NT2/D1 (cell line): Measurements from ENCODE around the gene FTCD.

Source experiments
- YY1 ChIP-seq: IDR thresholded peaks from 2 replicates; pipeline ENCODE4 v1.6.1; 2011; ENCODE audit not compliant: insufficient read length, insufficient read depth
- ZNF274 ChIP-seq: IDR thresholded peaks from 2 replicates; pipeline ENCODE4 v1.6.1; 2011; ENCODE audit warnings: mild to moderate bottlenecking, low read depth, low read length

DNA sequence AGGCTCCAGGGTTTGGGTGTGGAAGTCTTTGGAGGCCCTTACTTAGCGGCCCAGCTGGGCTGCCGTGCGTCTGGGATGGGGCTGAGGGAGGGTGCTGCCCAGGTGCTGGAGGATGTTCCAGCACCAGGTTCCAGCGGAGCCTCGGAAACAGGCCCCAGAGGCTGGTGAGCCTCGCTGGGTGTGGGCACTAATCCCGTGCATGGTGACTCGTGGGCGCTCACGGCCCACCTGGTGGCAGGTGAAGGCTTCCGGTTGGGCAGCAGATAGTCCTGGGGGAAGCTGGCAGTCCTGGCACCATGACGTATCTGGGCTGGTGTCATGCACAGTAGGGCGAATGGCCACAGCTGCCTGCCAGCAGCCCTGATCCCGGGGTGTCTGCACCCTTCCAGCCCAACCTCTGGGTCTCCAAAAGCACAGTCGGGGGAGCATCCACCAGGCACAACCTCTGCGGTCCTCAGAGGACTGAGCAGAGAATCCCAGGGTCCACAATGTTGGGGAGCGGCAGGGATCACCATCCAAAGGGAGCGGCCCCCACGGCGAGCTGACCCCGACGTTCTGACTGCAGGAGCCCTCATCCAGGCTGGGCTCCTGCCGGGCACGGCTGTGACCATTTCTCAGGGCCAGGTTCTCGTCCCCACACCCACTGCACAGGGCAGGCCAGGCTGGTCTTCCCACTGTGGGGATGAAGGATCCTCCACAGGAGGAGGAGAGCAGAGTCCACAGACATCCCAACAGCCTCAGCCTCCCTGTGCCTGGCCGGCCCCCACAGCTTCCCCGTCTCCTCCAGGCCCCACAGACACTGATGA is 25.3 kb downstream of the FTCD start:
- TF ChIP-seq YY1 (no peak), ZNF274 (no peak)
